ENCODE results near the gene TRABD2A.

DNA sequence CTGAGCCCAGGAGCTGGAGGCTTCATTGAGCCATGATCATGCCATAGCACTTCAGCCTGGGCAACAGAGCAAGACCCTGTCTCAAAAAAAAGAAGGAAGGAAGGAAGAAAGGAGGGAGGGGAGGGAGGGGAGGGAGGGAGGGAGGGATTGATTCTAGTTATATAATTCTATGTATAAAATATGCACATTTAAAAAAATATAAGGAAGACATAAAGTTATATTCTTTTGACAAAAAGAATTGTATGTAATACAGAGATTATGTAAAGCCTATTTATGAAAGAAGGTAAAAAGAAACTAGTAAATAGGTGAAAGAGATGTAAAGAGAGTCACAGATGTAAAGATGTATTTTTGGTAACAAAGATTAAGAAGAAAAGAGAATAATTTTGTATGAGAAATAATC lies 42.1 kb upstream of the TRABD2A start:
- TF ChIP-seq, protein P1, sequence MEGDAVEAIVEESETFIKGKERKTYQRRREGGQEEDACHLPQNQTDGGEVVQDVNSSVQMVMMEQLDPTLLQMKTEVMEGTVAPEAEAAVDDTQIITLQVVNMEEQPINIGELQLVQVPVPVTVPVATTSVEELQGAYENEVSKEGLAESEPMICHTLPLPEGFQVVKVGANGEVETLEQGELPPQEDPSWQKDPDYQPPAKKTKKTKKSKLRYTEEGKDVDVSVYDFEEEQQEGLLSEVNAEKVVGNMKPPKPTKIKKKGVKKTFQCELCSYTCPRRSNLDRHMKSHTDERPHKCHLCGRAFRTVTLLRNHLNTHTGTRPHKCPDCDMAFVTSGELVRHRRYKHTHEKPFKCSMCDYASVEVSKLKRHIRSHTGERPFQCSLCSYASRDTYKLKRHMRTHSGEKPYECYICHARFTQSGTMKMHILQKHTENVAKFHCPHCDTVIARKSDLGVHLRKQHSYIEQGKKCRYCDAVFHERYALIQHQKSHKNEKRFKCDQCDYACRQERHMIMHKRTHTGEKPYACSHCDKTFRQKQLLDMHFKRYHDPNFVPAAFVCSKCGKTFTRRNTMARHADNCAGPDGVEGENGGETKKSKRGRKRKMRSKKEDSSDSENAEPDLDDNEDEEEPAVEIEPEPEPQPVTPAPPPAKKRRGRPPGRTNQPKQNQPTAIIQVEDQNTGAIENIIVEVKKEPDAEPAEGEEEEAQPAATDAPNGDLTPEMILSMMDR (IDR thresholded peaks at IDR 0.05) = no peak
- no peak for TF ChIP-seq POLR2A (IDR thresholded peaks at IDR 0.05)

Data from body of pancreas (tissue), 4 donors.